ENCODE results near the gene CHST11.

The CHST11 gene

GRCh38 chr12:104504146-104504545 lies 47.4 kb downstream of the CHST11 start:
- no peak overlapping the region for H3K27ac ChIP-seq (ENCODE audit: low read depth, low read length)
- H3K9ac ChIP-seq (ENCODE audit: low read length): no peak overlapping the region
- no peak overlapping the region for H3K4me3 ChIP-seq (ENCODE audit: low read depth, low read length)
- no peaks in the 10 kb centered on the region for H3K9me3 ChIP-seq (ENCODE audit: control insufficient read depth, insufficient read depth, low read depth, low read length)
- peaks cover 71% of the 10 kb centered on the region for H3K4me1 ChIP-seq (ENCODE audit: control insufficient read depth, insufficient read depth, low read length)
- no peaks in the 10 kb centered on the region; the same call in 1 of the 2 replicates for H3K36me3 ChIP-seq (ENCODE audit: control insufficient read depth, insufficient read depth, low read length)
- no peaks in the 10 kb centered on the region for H3K27me3 ChIP-seq (ENCODE audit: control insufficient read depth, insufficient read depth, low read length)

- Histone ChIP-seq H3K4me3 (ENCODE audit: low read depth, low read length) (no peak overlapping the region), H3K9ac (ENCODE audit: low read length) (no peak overlapping the region)
Observed at GRCh38 chr12:104505095-104505818, 48.5 kb downstream of the CHST11 start.

GRCh38 chr12:104506676-104507401 lies 50.1 kb downstream of the CHST11 start:
- Histone ChIP-seq H3K4me3 (ENCODE audit: low read depth, low read length) (no peak overlapping the region), H3K9ac (ENCODE audit: low read length) (no peak overlapping the region), H3K9me3 (ENCODE audit: control insufficient read depth, insufficient read depth, low read depth, low read length) (no peaks in the 10 kb centered on the region), H3K36me3 (ENCODE audit: control insufficient read depth, insufficient read depth, low read length) (no peaks in the 10 kb centered on the region; the same call in 1 of the 2 replicates), H3K27ac (ENCODE audit: low read depth, low read length) (no peak overlapping the region), H3K4me1 (ENCODE audit: control insufficient read depth, insufficient read depth, low read length) (peaks cover 50% of the 10 kb centered on the region), H3K27me3 (ENCODE audit: control insufficient read depth, insufficient read depth, low read length) (no peaks in the 10 kb centered on the region)

More at GRCh38 chr12:104505095-104505818, 48.5 kb downstream of the CHST11 start:
- H3K36me3 ChIP-seq (ENCODE audit: control insufficient read depth, insufficient read depth, low read length): no peaks in the 10 kb centered on the region; the same call in 1 of the 2 replicates
- H3K27me3 ChIP-seq (ENCODE audit: control insufficient read depth, insufficient read depth, low read length): no peaks in the 10 kb centered on the region
- H3K4me1 ChIP-seq (ENCODE audit: control insufficient read depth, insufficient read depth, low read length): peaks cover 60% of the 10 kb centered on the region
- H3K9me3 ChIP-seq (ENCODE audit: control insufficient read depth, insufficient read depth, low read depth, low read length): no peaks in the 10 kb centered on the region
- H3K27ac ChIP-seq (ENCODE audit: low read depth, low read length): no peak overlapping the region

- Histone ChIP-seq H3K4me1 (ENCODE audit: control insufficient read depth, insufficient read depth, low read length) (peaks cover 51% of the 10 kb centered on the region), H3K36me3 (ENCODE audit: control insufficient read depth, insufficient read depth, low read length) (no peaks in the 10 kb centered on the region; the same call in 1 of the 2 replicates), H3K9me3 (ENCODE audit: control insufficient read depth, insufficient read depth, low read depth, low read length) (no peaks in the 10 kb centered on the region), H3K27ac (ENCODE audit: low read depth, low read length) (no peak overlapping the region), H3K4me3 (ENCODE audit: low read depth, low read length) (no peak overlapping the region), H3K27me3 (ENCODE audit: control insufficient read depth, insufficient read depth, low read length) (no peaks in the 10 kb centered on the region), H3K9ac (ENCODE audit: low read length) (no peak overlapping the region)
Observed at GRCh38 chr12:104507672-104508071, 50.9 kb downstream of the CHST11 start.

- H3K4me3 ChIP-seq (ENCODE audit: low read depth, low read length): no peak overlapping the region
- H3K27ac ChIP-seq (ENCODE audit: low read depth, low read length): no peak overlapping the region
- H3K36me3 ChIP-seq (ENCODE audit: control insufficient read depth, insufficient read depth, low read length): no peaks in the 10 kb centered on the region; the same call in 1 of the 2 replicates
- H3K4me1 ChIP-seq (ENCODE audit: control insufficient read depth, insufficient read depth, low read length): peaks cover 50% of the 10 kb centered on the region
- no peaks in the 10 kb centered on the region for H3K27me3 ChIP-seq (ENCODE audit: control insufficient read depth, insufficient read depth, low read length)
- no peaks in the 10 kb centered on the region for H3K9me3 ChIP-seq (ENCODE audit: control insufficient read depth, insufficient read depth, low read depth, low read length)
- H3K9ac ChIP-seq (ENCODE audit: low read length): no peak overlapping the region
Observed at GRCh38 chr12:104508752-104509446, 52.2 kb downstream of the CHST11 start.

GRCh38 chr12:104510145-104510872 lies 53.6 kb downstream of the CHST11 start:
- H3K36me3 ChIP-seq (ENCODE audit: control insufficient read depth, insufficient read depth, low read length): no peaks in the 10 kb centered on the region; the same call in 1 of the 2 replicates

GRCh38 chr12:104510873-104511440 lies 54.2 kb downstream of the CHST11 start:
- Histone ChIP-seq H3K4me3 (ENCODE audit: low read depth, low read length) (no peak overlapping the region), H3K27ac (ENCODE audit: low read depth, low read length) (no peak overlapping the region), H3K9ac (ENCODE audit: low read length) (no peak overlapping the region), H3K9me3 (ENCODE audit: control insufficient read depth, insufficient read depth, low read depth, low read length) (no peaks in the 10 kb centered on the region), H3K27me3 (ENCODE audit: control insufficient read depth, insufficient read depth, low read length) (no peaks in the 10 kb centered on the region), H3K36me3 (ENCODE audit: control insufficient read depth, insufficient read depth, low read length) (no peaks in the 10 kb centered on the region; the same call in 1 of the 2 replicates), H3K4me1 (ENCODE audit: control insufficient read depth, insufficient read depth, low read length) (peaks cover 36% of the 10 kb centered on the region)

More at GRCh38 chr12:104510145-104510872, 53.6 kb downstream of the CHST11 start:
- H3K27ac ChIP-seq (ENCODE audit: low read depth, low read length): no peak overlapping the region
- no peaks in the 10 kb centered on the region for H3K27me3 ChIP-seq (ENCODE audit: control insufficient read depth, insufficient read depth, low read length)
- H3K4me1 ChIP-seq (ENCODE audit: control insufficient read depth, insufficient read depth, low read length): peaks cover 38% of the 10 kb centered on the region
- no peak overlapping the region for H3K9ac ChIP-seq (ENCODE audit: low read length)
- no peak overlapping the region for H3K4me3 ChIP-seq (ENCODE audit: low read depth, low read length)
- H3K9me3 ChIP-seq (ENCODE audit: control insufficient read depth, insufficient read depth, low read depth, low read length): no peaks in the 10 kb centered on the region

- H3K36me3 ChIP-seq (ENCODE audit: control insufficient read depth, insufficient read depth, low read length): no peaks in the 10 kb centered on the region; the same call in 1 of the 2 replicates
- no peak overlapping the region for H3K4me3 ChIP-seq (ENCODE audit: low read depth, low read length)
- H3K27me3 ChIP-seq (ENCODE audit: control insufficient read depth, insufficient read depth, low read length): no peaks in the 10 kb centered on the region
- peaks cover 17% of the 10 kb centered on the region for H3K4me1 ChIP-seq (ENCODE audit: control insufficient read depth, insufficient read depth, low read length)
- no peak overlapping the region for H3K27ac ChIP-seq (ENCODE audit: low read depth, low read length)
- no peaks in the 10 kb centered on the region for H3K9me3 ChIP-seq (ENCODE audit: control insufficient read depth, insufficient read depth, low read depth, low read length)
- H3K9ac ChIP-seq (ENCODE audit: low read length): no peak overlapping the region
Observed at GRCh38 chr12:104513681-104514080, 56.9 kb downstream of the CHST11 start.

- Histone ChIP-seq H3K9ac (ENCODE audit: low read length) (no peak overlapping the region), H3K9me3 (ENCODE audit: control insufficient read depth, insufficient read depth, low read depth, low read length) (no peaks in the 10 kb centered on the region), H3K27me3 (ENCODE audit: control insufficient read depth, insufficient read depth, low read length) (no peaks in the 10 kb centered on the region), H3K4me1 (ENCODE audit: control insufficient read depth, insufficient read depth, low read length) (peaks cover 17% of the 10 kb centered on the region), H3K27ac (ENCODE audit: low read depth, low read length) (no peak overlapping the region), H3K4me3 (ENCODE audit: low read depth, low read length) (no peak overlapping the region), H3K36me3 (ENCODE audit: control insufficient read depth, insufficient read depth, low read length) (no peaks in the 10 kb centered on the region)
Observed at GRCh38 chr12:104514092-104514810, 57.5 kb downstream of the CHST11 start.

- Histone ChIP-seq H3K9me3 (ENCODE audit: control insufficient read depth, insufficient read depth, low read depth, low read length) (no peaks in the 10 kb centered on the region), H3K36me3 (ENCODE audit: control insufficient read depth, insufficient read depth, low read length) (no peaks in the 10 kb centered on the region), H3K9ac (ENCODE audit: low read length) (no peak overlapping the region), H3K27ac (ENCODE audit: low read depth, low read length) (no peak overlapping the region), H3K27me3 (ENCODE audit: control insufficient read depth, insufficient read depth, low read length) (no peaks in the 10 kb centered on the region), H3K4me3 (ENCODE audit: low read depth, low read length) (no peak overlapping the region), H3K4me1 (ENCODE audit: control insufficient read depth, insufficient read depth, low read length) (peaks cover 33% of the 10 kb centered on the region)
Observed at GRCh38 chr12:104515899-104516298, 59.2 kb downstream of the CHST11 start.

Data from HUES6 (cell line).